ENCODE results near the gene ACAT2. TPM values are rescaled to one million over a fixed set of nuclear protein-coding genes. Genes with fewer than 3 reads are reported as not detected.
"Not testable (repeated sequence)": the region's sequence is repeated elsewhere in the genome, so short reads cannot be mapped to it uniquely, and the experiment has no call there.

The ACAT2 gene
- polyA plus RNA-seq, 4 donors, result 43.4 to 53.3 (median 48.7) TPM

- no peak for DNase-seq (ENCODE audit: low read depth in 4 of 4, low spot score in 2 of 4)
Observed at GRCh38 chr6:159762681-159763293, 942 bp downstream of the ACAT2 start.

- no peak for DNase-seq (ENCODE audit: low read depth in 4 of 4, low spot score in 2 of 4)
Observed at GRCh38 chr6:159766906-159767305, 5.1 kb downstream of the ACAT2 start.

- no peak for DNase-seq (ENCODE audit: low read depth in 4 of 4, low spot score in 2 of 4)
Observed at GRCh38 chr6:159769470-159769869, 7.6 kb downstream of the ACAT2 start.

- DNase-seq (ENCODE audit: low read depth in 4 of 4, low spot score in 2 of 4), result no peak
Observed at GRCh38 chr6:159772196-159772595, 10.4 kb downstream of the ACAT2 start.

- DNase-seq (ENCODE audit: low read depth in 4 of 4, low spot score in 2 of 4), result no peak
Observed at GRCh38 chr6:159777240-159777904, 15.5 kb downstream of the ACAT2 start.

GRCh38 chr6:159778131-159778530, 16.3 kb downstream of the ACAT2 start:
- DNase-seq (ENCODE audit: low read depth in 4 of 4, low spot score in 2 of 4), result no peak

GRCh38 chr6:159778542-159779103, 16.8 kb downstream of the ACAT2 start:
- DNase-seq (ENCODE audit: low read depth in 4 of 4, low spot score in 2 of 4), result no peak

GRCh38 chr6:159788276-159788675, 26.4 kb downstream of the ACAT2 start:
- DNase-seq (ENCODE audit: low read depth in 4 of 4, low spot score in 2 of 4), result no peak

GRCh38 chr6:159788753-159789376, 27.0 kb downstream of the ACAT2 start:
- peak in 1 of 4 donors; percentile 9 for DNase-seq (ENCODE audit: low read depth in 4 of 4, low spot score in 2 of 4)

- peak; percentile 98 to 100 (median 98) for DNase-seq (ENCODE audit: low read depth in 4 of 4, low spot score in 2 of 4)
Observed at GRCh38 chr6:159789377-159790148, 27.7 kb downstream of the ACAT2 start, which contains the start of gene TCP1. Gene TCP1 (minus strand): TSS chr6:159789602. CDS start chr6:159789468, 134 bp downstream.

- peak; percentile 79 to 91 (median 90) for DNase-seq (ENCODE audit: low read depth in 4 of 4, low spot score in 2 of 4)
Observed at GRCh38 chr6:159790149-159790955, 28.5 kb downstream of the ACAT2 start, which contains the start of gene MRPL18. Gene MRPL18 (plus strand): TSS chr6:159790467. CDS start chr6:159790588, 121 bp downstream.

GRCh38 chr6:159790956-159791598, 29.2 kb downstream of the ACAT2 start:
- no peak for DNase-seq (ENCODE audit: low read depth in 4 of 4, low spot score in 2 of 4)

- not testable (repeated sequence) for DNase-seq (ENCODE audit: low read depth in 4 of 4, low spot score in 2 of 4)
Observed at GRCh38 chr6:159794976-159795375, 33.1 kb downstream of the ACAT2 start.

- no peak for DNase-seq (ENCODE audit: low read depth in 4 of 4, low spot score in 2 of 4)
Observed at GRCh38 chr6:159797554-159797953, 35.7 kb downstream of the ACAT2 start.

GRCh38 chr6:159800141-159800865, 38.5 kb downstream of the ACAT2 start, which contains the start of gene PNLDC1:
Gene PNLDC1 (plus strand): TSS chr6:159800276. CDS start chr6:159800308, 32 bp downstream.
- DNase-seq (ENCODE audit: low read depth in 4 of 4, low spot score in 2 of 4), result no peak

- no peak for DNase-seq (ENCODE audit: low read depth in 4 of 4, low spot score in 2 of 4)
Observed at GRCh38 chr6:159801935-159802334, 40.1 kb downstream of the ACAT2 start.

- no peak for DNase-seq (ENCODE audit: low read depth in 4 of 4, low spot score in 2 of 4)
Observed at GRCh38 chr6:159804504-159804903, 42.7 kb downstream of the ACAT2 start.

GRCh38 chr6:159805440-159806020, 43.7 kb downstream of the ACAT2 start:
- no peak for DNase-seq (ENCODE audit: low read depth in 4 of 4, low spot score in 2 of 4)
